ENCODE data around the gene LTBP3. TPM values are rescaled to one million over a fixed set of nuclear protein-coding genes. Genes with fewer than 3 reads are reported as not detected.

Gene LTBP3
- total and polyA plus RNA-seq, 2 donors = 58.5 to 145 TPM

- WGBS = 90% methylated on average over 19 of the region's 19 CpGs
- H3K36me3 ChIP-seq (ENCODE audit: insufficient read depth) = no peaks in the 10 kb centered on the region
- no peaks in the 10 kb centered on the region for H3K4me1 ChIP-seq (ENCODE audit: insufficient read depth)
- H3K27ac ChIP-seq (ENCODE audit: low read depth) = no peak overlapping the region
- H3K4me3 ChIP-seq (ENCODE audit: low read depth, low read length) = no peak overlapping the region
- no peak for DNase-seq (ENCODE audit: extremely low spot score)
These were observed 22.0 kb upstream of the LTBP3 start for GRCh38 chr11:65580031-65580692.

GRCh38 chr11:65579291-65579690 lies 21.1 kb upstream of the LTBP3 start:
- no peak for DNase-seq (ENCODE audit: extremely low spot score)
- Histone ChIP-seq H3K27ac (ENCODE audit: low read depth) (no peak overlapping the region), H3K36me3 (ENCODE audit: insufficient read depth) (no peaks in the 10 kb centered on the region), H3K4me3 (ENCODE audit: low read depth, low read length) (no peak overlapping the region), H3K4me1 (ENCODE audit: insufficient read depth) (no peaks in the 10 kb centered on the region)
- 82% methylated on average over 4 of the region's 4 CpGs for WGBS

- no peaks in the 10 kb centered on the region for H3K4me1 ChIP-seq (ENCODE audit: insufficient read depth)
- DNase-seq (ENCODE audit: extremely low spot score) = no peak
- H3K4me3 ChIP-seq (ENCODE audit: low read depth, low read length) = no peak overlapping the region
- WGBS = 71% methylated on average over 3 of the region's 3 CpGs
- no peaks in the 10 kb centered on the region for H3K36me3 ChIP-seq (ENCODE audit: insufficient read depth)
- no peak overlapping the region for H3K27ac ChIP-seq (ENCODE audit: low read depth)
These were observed 20.5 kb upstream of the LTBP3 start for GRCh38 chr11:65578667-65579066.

- H3K27ac ChIP-seq (ENCODE audit: low read depth) = no peak overlapping the region
- 79% methylated on average over 7 of the region's 7 CpGs for WGBS
- no peak for DNase-seq (ENCODE audit: extremely low spot score)
- no peaks in the 10 kb centered on the region for H3K36me3 ChIP-seq (ENCODE audit: insufficient read depth)
- no peak overlapping the region for H3K4me3 ChIP-seq (ENCODE audit: low read depth, low read length)
- H3K4me1 ChIP-seq (ENCODE audit: insufficient read depth) = no peaks in the 10 kb centered on the region
These were observed 20.0 kb upstream of the LTBP3 start for GRCh38 chr11:65578134-65578533.

- H3K27ac ChIP-seq (ENCODE audit: low read depth) = peak overlapping the region; percentile 12
- no peak for DNase-seq (ENCODE audit: extremely low spot score)
- H3K4me3 ChIP-seq (ENCODE audit: low read depth, low read length) = peak overlapping the region; percentile 84
- no peaks in the 10 kb centered on the region for H3K4me1 ChIP-seq (ENCODE audit: insufficient read depth)
- 32% methylated on average over 8 of the region's 8 CpGs for WGBS
- no peaks in the 10 kb centered on the region for H3K36me3 ChIP-seq (ENCODE audit: insufficient read depth)
These were observed 19.6 kb upstream of the LTBP3 start for GRCh38 chr11:65577756-65578109.

- DNase-seq (ENCODE audit: extremely low spot score) = no peak
- Histone ChIP-seq H3K36me3 (ENCODE audit: insufficient read depth) (no peaks in the 10 kb centered on the region), H3K4me3 (ENCODE audit: low read depth, low read length) (peak overlapping the region; percentile 84), H3K27ac (ENCODE audit: low read depth) (peak overlapping the region; percentile 87), H3K4me1 (ENCODE audit: insufficient read depth) (no peaks in the 10 kb centered on the region)
- 18% methylated on average over 18 of the region's 18 CpGs for WGBS
These were observed 19.0 kb upstream of the LTBP3 start for GRCh38 chr11:65576867-65577755.

- H3K36me3 ChIP-seq (ENCODE audit: insufficient read depth) = no peaks in the 10 kb centered on the region
- H3K27ac ChIP-seq (ENCODE audit: low read depth) = peak overlapping the region; percentile 87
- H3K4me1 ChIP-seq (ENCODE audit: insufficient read depth) = no peaks in the 10 kb centered on the region
- WGBS = 3% methylated on average over 26 of the region's 26 CpGs
- H3K4me3 ChIP-seq (ENCODE audit: low read depth, low read length) = peak overlapping the region; percentile 84
- DNase-seq (ENCODE audit: extremely low spot score) = no peak
These were observed 18.2 kb upstream of the LTBP3 start for GRCh38 chr11:65576232-65576866.

GRCh38 chr11:65575568-65576231 lies 17.5 kb upstream of the LTBP3 start, which contains the start of gene EHBP1L1:
TSS of gene EHBP1L1 (plus strand) at chr11:65576053. CDS start at chr11:65576303, 250 bp downstream.
- peak within 1 kb of the TSS; percentile 87 for H3K27ac ChIP-seq (ENCODE audit: low read depth)
- under 1% methylated on average over 69 of the region's 69 CpGs for WGBS
- peak within 1 kb of the TSS; percentile 84 for H3K4me3 ChIP-seq (ENCODE audit: low read depth, low read length)
- H3K36me3 ChIP-seq (ENCODE audit: insufficient read depth) = no peaks in the 10 kb centered on the region
- DNase-seq (ENCODE audit: extremely low spot score) = no peak
- H3K4me1 ChIP-seq (ENCODE audit: insufficient read depth) = no peaks in the 10 kb centered on the region

GRCh38 chr11:65574811-65575567 lies 16.8 kb upstream of the LTBP3 start:
- Histone ChIP-seq H3K4me3 (ENCODE audit: low read depth, low read length) (peak overlapping the region; percentile 84), H3K36me3 (ENCODE audit: insufficient read depth) (no peaks in the 10 kb centered on the region), H3K4me1 (ENCODE audit: insufficient read depth) (no peaks in the 10 kb centered on the region), H3K27ac (ENCODE audit: low read depth) (peak overlapping the region; percentile 80)
- 19% methylated on average over 28 of the region's 28 CpGs for WGBS
- DNase-seq (ENCODE audit: extremely low spot score) = no peak

GRCh38 chr11:65574109-65574810 lies 16.1 kb upstream of the LTBP3 start:
- Histone ChIP-seq H3K36me3 (ENCODE audit: insufficient read depth) (no peaks in the 10 kb centered on the region), H3K4me1 (ENCODE audit: insufficient read depth) (no peaks in the 10 kb centered on the region), H3K27ac (ENCODE audit: low read depth) (peak overlapping the region; percentile 79), H3K4me3 (ENCODE audit: low read depth, low read length) (peak overlapping the region; percentile 81)
- no peak for DNase-seq (ENCODE audit: extremely low spot score)
- under 1% methylated on average over 67 of the region's 67 CpGs for WGBS

GRCh38 chr11:65573391-65574079 lies 15.4 kb upstream of the LTBP3 start:
- no peak for DNase-seq (ENCODE audit: extremely low spot score)
- Histone ChIP-seq H3K36me3 (ENCODE audit: insufficient read depth) (no peaks in the 10 kb centered on the region), H3K4me1 (ENCODE audit: insufficient read depth) (no peaks in the 10 kb centered on the region), H3K27ac (ENCODE audit: low read depth) (peak overlapping the region; percentile 63), H3K4me3 (ENCODE audit: low read depth, low read length) (peak overlapping the region; percentile 81)
- WGBS = 26% methylated on average over 22 of the region's 22 CpGs

All from urinary bladder (tissue), 4 donors.